Measurements from ENCODE around the gene SNAPC2. TPM values are rescaled to one million over a fixed set of nuclear protein-coding genes. Genes with fewer than 3 reads are reported as not detected.
"Not testable (repeated sequence)": the region's sequence is repeated elsewhere in the genome, so short reads cannot be mapped to it uniquely, and the experiment has no call there.

Gene SNAPC2
- total RNA-seq, 4 donors from 2014 or later, result 9.3 to 14.0 (median 11.5) TPM

- TF ChIP-seq POLR2A (IDR thresholded peaks at IDR 0.05), result no peak
- no peak for TF ChIP-seq CTCF (IDR thresholded peaks at IDR 0.05)
- no peak for DNase-seq
- H3K4me1 ChIP-seq, result peaks cover 0 to 33% of the 10 kb centered on the region in 2 donors
- no peak overlapping the region for H3K4me3 ChIP-seq (replicated peaks in 1 of 3)
- intact Hi-C loops (cut with DNase I), result no loop called here
- peaks cover 4% of the 10 kb centered on the region for H3K27me3 ChIP-seq
- no peak overlapping the region for H3K27ac ChIP-seq
- no peaks in the 10 kb centered on the region for H3K9me3 ChIP-seq
- WGBS, 2 donors, result 43 to 61% methylated on average over 13 to 23 of the region's 24 CpGs
- peaks cover 25 to 26% of the 10 kb centered on the region in 2 donors for H3K36me3 ChIP-seq
These were observed 4.7 kb upstream of the SNAPC2 start for GRCh38 chr19:7915250-7916102.

- TF ChIP-seq CTCF (IDR thresholded peaks at IDR 0.05), result no peak
- TF ChIP-seq POLR2A (IDR thresholded peaks at IDR 0.05), result no peak
- no peak overlapping the region for H3K27ac ChIP-seq
- H3K4me3 ChIP-seq (replicated peaks in 1 of 3), result peak overlapping the region in 1 of 3 donors; percentile 6
- peaks cover 5 to 38% of the 10 kb centered on the region in 2 donors for H3K4me1 ChIP-seq
- WGBS, 2 donors, result 3 to 4% methylated on average over 10 to 12 of the region's 104 CpGs
- H3K36me3 ChIP-seq, result peaks cover 17 to 18% of the 10 kb centered on the region in 2 donors
- H3K9me3 ChIP-seq, result no peaks in the 10 kb centered on the region
- intact Hi-C loops (cut with DNase I), result no loop called here
- no peak for DNase-seq
- peaks cover 4% of the 10 kb centered on the region for H3K27me3 ChIP-seq
These were observed 3.8 kb upstream of the SNAPC2 start for GRCh38 chr19:7916103-7916954.

DNA sequence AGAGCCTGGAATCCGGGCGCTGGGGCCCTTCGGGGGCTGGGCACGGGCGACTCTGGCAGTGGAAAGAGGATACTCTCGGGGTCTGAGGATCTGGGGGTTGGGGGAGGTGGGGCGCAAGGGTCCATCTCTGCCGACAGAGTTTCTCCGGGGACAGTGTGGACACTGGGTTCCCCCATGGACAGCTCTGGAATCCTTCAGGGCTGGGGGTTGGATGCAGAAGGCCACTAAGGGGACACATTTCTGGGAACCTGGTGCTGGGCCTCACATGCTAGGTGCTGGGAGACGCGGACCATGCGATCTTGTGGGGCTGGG, 3.2 kb upstream of the SNAPC2 start:
- intact Hi-C loops (cut with DNase I), result no loop called here
- TF ChIP-seq CTCF (IDR thresholded peaks at IDR 0.05), result no peak
- TF ChIP-seq POLR2A (IDR thresholded peaks at IDR 0.05), result no peak
- no peak overlapping the region for H3K27ac ChIP-seq
- no peak overlapping the region for H3K4me3 ChIP-seq (replicated peaks in 1 of 3)
- no peaks in the 10 kb centered on the region for H3K9me3 ChIP-seq
- H3K27me3 ChIP-seq, result peaks cover 4% of the 10 kb centered on the region
- 4 to 11% methylated on average over 6 to 9 of the region's 12 CpGs for WGBS, 2 donors
- H3K4me1 ChIP-seq, result peaks cover 9 to 43% of the 10 kb centered on the region in 2 donors
- peaks cover 11 to 12% of the 10 kb centered on the region in 2 donors for H3K36me3 ChIP-seq
- no peak for DNase-seq

DNA sequence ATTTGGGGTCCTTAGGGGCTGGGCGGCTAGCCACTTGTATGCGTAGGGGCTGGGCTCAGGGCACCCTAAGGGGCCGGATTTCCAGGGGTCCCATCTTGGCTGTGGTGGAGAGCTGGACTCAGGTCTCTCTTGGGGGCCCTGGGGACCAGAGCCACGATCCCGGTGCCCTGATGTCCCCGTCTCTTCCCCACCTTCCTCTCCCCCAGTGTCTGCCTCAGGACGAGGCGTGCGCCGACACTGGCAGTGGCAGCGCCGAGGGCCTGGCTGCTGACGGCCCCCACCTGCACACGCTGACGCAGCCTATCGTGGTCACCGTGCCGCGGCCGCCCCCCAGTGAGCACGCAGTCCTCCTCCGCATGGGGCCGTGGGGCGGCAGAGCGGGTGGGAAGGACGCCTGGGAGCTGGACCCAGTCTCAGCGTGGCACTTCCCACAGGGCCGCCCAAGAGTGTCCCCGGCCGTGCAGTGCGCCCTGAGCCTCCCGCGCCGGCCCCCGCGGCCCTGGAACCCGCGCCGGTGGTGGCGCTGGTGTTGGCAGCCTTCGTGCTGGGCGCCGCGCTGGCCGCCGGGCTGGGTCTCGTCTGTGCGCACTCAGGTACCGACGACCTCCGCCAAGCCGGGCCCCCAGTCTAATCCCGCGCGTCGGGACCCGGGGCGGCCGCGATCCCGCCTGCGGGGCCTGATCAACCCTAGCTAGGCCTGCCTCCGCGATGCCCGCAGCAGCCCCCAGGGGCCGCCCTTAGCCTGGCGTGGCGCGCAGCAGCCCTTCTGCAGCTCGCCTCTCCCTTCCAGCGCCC, 2.7 kb upstream of the SNAPC2 start:
- H3K4me3 ChIP-seq (replicated peaks in 1 of 3), result no peak overlapping the region
- intact Hi-C loops (cut with DNase I), result loop anchor here (2.0 kb wide), 1 partner anchor 13 kb away; no protein-coding TSS in a partner anchor
- H3K27ac ChIP-seq, result no peak overlapping the region
- TF ChIP-seq CTCF (IDR thresholded peaks at IDR 0.05), result peak in 4 of 6 experiments; percentile 11 to 47 (median 22)
- TF ChIP-seq POLR2A (IDR thresholded peaks at IDR 0.05), result no peak
- DNase-seq, result peak; percentile 36 to 46
- peaks cover 11 to 12% of the 10 kb centered on the region in 2 donors for H3K36me3 ChIP-seq
- no peaks in the 10 kb centered on the region for H3K9me3 ChIP-seq
- WGBS, 2 donors, result 2% methylated on average over 44 of the region's 71 CpGs; no CpG with 5 or more reads in 1 of the 2 donors
- H3K4me1 ChIP-seq, result peaks cover 9 to 45% of the 10 kb centered on the region in 2 donors
- peaks cover 4% of the 10 kb centered on the region for H3K27me3 ChIP-seq

GRCh38 chr19:7918062-7918614, 2.0 kb upstream of the SNAPC2 start:
- not testable (repeated sequence) for DNase-seq; H3K27me3 ChIP-seq; H3K9me3 ChIP-seq; H3K4me3 ChIP-seq (replicated peaks in 1 of 3); H3K27ac ChIP-seq
- H3K4me1 ChIP-seq, result peaks cover 9 to 45% of the 10 kb centered on the region in 2 donors
- H3K36me3 ChIP-seq, result peaks cover 11% of the 10 kb centered on the region in 2 donors
- intact Hi-C loops (cut with DNase I), result loop anchor here (2.0 kb wide), 1 partner anchor 13 kb away; no protein-coding TSS in a partner anchor
- 27 to 34% methylated on average over 23 to 29 of the region's 29 CpGs for WGBS, 2 donors

Measured in thyroid gland (tissue), 4 donors.